WI38 (cell line): Measurements from ENCODE around the gene TTC19.
A peak's percentile ranks its signal among the peaks of the same experiment; 100 is the strongest.

ENCODE experiments used
- H3K4me3 ChIP-seq: 2 replicates; pipeline ENCODE4 v1.5.1; 2011; ENCODE audit warnings: low read depth, mild to moderate bottlenecking, control low read depth, low read length
- TF ChIP-seq, protein P1 (sequence below): IDR thresholded peaks from 2 replicates; pipeline ENCODE4 v1.5.1; 2012; ENCODE audit warnings: low read depth, mild to moderate bottlenecking, control low read depth, low read length

Gene TTC19

DNA sequence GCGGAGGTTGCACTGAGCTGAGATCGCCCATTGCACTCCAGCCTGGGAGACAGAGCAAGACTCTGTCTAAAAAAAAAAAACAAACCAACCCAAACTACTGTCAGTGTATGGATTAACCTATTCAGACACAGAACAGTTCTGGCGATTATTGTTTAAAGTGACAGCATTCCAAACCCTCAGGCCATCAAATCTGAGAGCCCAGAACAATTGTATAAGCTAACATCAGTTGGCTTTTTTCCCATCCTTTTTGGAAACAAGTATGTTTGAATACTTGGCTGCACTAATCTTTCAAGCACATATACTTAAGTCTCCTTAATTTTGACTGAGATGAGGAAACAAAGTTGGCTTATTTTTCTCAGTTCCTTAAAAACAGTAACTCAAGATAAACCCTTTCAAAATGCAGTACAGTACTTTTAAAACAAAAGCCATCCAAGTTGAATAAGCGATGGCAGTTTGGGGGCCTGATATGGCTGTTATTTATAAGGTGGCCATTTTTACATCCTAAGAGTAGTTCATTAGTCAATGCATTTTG, 1.5 kb upstream of the TTC19 start:
- no peak overlapping the region for H3K4me3 ChIP-seq
- TF ChIP-seq, protein P1, sequence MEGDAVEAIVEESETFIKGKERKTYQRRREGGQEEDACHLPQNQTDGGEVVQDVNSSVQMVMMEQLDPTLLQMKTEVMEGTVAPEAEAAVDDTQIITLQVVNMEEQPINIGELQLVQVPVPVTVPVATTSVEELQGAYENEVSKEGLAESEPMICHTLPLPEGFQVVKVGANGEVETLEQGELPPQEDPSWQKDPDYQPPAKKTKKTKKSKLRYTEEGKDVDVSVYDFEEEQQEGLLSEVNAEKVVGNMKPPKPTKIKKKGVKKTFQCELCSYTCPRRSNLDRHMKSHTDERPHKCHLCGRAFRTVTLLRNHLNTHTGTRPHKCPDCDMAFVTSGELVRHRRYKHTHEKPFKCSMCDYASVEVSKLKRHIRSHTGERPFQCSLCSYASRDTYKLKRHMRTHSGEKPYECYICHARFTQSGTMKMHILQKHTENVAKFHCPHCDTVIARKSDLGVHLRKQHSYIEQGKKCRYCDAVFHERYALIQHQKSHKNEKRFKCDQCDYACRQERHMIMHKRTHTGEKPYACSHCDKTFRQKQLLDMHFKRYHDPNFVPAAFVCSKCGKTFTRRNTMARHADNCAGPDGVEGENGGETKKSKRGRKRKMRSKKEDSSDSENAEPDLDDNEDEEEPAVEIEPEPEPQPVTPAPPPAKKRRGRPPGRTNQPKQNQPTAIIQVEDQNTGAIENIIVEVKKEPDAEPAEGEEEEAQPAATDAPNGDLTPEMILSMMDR, result no peak

DNA sequence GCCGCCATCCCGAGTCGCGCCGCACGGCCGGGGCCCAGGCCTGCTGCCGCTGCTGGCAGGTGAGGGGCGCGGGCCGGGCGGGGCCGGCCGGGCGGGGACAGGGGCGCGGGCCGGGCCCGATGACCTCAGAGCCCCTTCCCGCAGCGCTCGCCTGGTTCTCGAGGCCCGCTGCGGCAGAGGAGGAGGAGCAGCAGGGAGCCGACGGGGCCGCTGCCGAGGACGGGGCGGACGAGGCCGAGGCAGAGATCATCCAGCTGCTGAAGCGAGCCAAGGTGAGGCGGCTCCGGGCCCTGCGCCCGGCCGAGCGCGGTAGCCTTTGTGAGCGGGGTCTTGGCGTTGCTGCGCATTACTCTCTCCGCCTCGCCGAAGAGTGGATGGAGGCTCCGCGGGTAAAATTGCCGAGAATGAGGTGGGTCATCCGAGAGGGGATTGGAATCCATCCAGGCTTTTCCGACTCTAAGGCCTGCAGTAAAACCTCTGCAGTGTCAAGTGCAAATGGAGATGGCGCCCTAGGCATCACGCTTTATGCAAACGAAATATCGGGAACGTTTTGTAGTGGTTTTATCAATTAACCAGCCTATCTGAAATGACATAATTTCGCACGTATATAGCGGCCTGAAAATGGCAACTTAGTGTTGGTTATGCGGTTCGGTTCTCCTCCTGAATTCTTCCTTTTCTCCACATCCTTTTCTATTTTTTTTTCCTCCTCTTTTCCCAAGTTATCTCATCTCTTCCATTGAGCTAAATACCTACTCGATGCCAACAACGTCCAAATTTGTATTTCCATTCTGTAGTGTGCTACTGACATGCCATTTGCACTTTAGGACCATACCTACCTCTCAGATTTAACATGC, 577 bp downstream of the TTC19 start:
- TF ChIP-seq, protein P1, result no peak
- peak overlapping the region; percentile 79 for H3K4me3 ChIP-seq

DNA sequence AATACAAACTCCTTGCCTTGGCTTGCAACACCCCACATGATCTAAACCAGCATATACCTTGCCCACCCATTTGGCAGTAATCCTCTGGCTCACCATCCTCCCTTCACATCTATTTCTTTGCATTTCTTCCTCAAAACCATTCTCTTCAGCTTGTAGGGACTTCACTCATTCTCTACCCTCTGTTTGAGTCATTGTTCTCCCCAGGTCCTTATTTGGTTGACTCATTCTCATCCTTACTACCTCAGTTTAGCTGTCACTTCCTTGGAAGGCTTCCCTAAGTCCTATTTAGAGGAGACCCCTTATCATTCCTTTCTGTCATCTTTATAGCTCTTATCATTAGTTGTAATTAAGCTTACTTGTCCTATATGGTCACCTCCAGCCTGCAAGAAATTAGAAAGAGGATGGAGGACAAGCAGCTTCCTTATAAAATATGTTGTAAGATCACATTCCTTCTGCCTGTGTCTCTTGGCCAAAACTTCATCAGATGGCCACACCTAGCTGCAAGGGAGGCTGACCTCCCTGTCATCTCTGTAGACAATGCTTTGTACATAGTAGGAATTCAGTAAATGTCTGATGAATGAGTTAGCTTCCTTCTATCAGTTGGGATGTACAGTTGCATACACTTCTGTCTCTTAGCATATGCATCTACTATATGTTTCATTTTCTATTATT, 1.7 kb downstream of the TTC19 start:
- H3K4me3 ChIP-seq, result peak overlapping the region; percentile 79
- TF ChIP-seq, protein P1, result no peak

DNA sequence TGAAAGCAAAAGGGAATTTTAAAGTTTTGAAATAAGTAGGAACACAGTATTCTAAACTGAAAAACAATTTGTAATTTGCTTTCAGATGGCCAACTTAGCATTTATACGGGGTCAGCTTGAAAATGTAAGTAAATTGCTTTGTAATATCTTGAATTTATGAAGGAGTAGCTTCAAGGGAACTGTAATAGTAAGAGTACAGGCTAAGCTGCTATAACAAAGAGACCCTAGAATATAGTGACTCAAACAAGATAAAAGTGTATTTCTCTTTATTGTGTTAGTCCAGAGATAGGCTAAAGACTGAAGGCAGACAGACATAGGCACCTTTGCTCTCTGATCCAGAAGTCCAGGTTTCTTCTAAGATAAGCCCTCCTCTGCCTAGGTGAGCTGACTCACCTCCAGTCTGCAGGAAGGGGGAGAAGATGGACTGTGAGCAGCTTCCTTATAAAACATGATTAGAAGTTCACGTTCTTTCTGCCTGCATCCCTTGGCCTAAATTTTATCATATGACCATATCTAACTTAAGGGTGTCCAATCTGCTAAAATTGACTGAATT, 3.2 kb downstream of the TTC19 start:
- TF ChIP-seq, protein P1, result no peak
- H3K4me3 ChIP-seq, result no peak overlapping the region

DNA sequence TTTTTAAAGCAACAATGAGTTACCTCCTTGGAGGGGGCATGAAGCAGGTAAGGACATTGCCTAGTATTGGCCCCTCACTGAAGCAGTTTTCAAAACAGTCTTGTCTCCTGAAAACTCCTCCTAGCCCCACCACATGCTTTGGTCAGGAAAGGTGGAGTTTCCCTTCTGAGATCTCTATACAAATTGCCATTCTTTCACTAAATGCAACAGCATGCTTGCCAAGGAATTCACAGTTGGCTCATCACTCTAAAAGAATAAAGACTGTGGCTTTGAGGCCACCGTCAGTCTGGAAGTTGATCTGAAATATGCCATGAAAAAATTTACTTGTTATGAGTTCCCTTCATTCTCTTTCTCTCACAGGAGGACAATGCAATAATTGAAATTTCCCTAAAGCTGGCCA, 4.2 kb downstream of the TTC19 start:
- TF ChIP-seq, protein P1, result no peak
- no peak overlapping the region for H3K4me3 ChIP-seq

DNA sequence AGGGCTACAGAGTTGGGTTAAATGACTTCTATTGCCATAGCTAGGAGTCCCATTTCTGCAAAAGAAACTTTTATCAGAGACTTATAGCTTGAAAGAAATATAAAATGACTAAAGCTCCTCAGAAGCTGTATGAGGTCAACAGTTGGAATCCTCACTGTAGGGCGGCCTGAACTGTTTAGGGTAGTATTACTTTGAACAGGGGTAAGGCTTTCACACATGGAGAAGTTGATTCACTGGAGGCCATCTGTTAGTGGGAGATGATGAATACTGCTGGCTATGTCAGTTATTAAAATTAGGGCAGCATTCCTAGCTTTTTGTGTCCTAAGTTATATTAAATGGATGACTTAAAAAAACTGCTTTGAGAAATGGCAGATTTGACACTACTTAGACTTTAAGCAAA, 6.0 kb downstream of the TTC19 start:
- TF ChIP-seq, protein P1, result no peak

More for the DNA sequence above, 6.0 kb downstream of the TTC19 start:
- no peak overlapping the region for H3K4me3 ChIP-seq
